Activated T-helper 17 cell treated with anti-CD3 and anti-CD28 coated beads, Interleukin-2, amount 50 U/mL, for 72 hours (primary cell): ENCODE measurements around the gene MKLN1. TPM values are rescaled to one million over a fixed set of nuclear protein-coding genes. Genes with fewer than 3 reads are reported as not detected.
"Not testable (repeated sequence)": the region's sequence is repeated elsewhere in the genome, so short reads cannot be mapped to it uniquely, and the experiment has no call there.

ENCODE experiments used
- ATAC-seq: fragments of 150-1000 bp; cut with Tn5 transposase; replicated peaks from 2 replicates; pipeline ENCODE4 v1.10.0; 2021; ENCODE audit warnings: mild to moderate bottlenecking, moderate library complexity
- H3K27ac Mint-ChIP-seq: one replicate; pipeline ENCODE4 v1.8.0; 2022; ENCODE audit warnings: mixed read lengths
- H3K27me3 Mint-ChIP-seq: one replicate; pipeline ENCODE4 v1.8.0; 2022; ENCODE audit warnings: mixed read lengths
- H3K36me3 Mint-ChIP-seq: one replicate; pipeline ENCODE4 v1.8.0; 2022; ENCODE audit warnings: low read depth, mild to moderate bottlenecking, mixed read lengths
- H3K4me1 Mint-ChIP-seq: one replicate; pipeline ENCODE4 v1.8.0; 2022; ENCODE audit warnings: mixed read lengths
- H3K4me3 Mint-ChIP-seq: one replicate; pipeline ENCODE4 v1.8.0; 2022; ENCODE audit warnings: mild to moderate bottlenecking, mixed read lengths
- H3K9me3 Mint-ChIP-seq: one replicate; pipeline ENCODE4 v1.8.0; 2022; ENCODE audit warnings: mixed read lengths
- total RNA-seq, 2 donors: library from RNA; stranded (reverse); gene quantifications; one replicate each; pipeline ENCODE4 v1.2.3, GENCODE V29; 2022

Gene MKLN1
- total RNA-seq, 2 donors from 2014 or later: 49.5 to 70.1 TPM

DNA sequence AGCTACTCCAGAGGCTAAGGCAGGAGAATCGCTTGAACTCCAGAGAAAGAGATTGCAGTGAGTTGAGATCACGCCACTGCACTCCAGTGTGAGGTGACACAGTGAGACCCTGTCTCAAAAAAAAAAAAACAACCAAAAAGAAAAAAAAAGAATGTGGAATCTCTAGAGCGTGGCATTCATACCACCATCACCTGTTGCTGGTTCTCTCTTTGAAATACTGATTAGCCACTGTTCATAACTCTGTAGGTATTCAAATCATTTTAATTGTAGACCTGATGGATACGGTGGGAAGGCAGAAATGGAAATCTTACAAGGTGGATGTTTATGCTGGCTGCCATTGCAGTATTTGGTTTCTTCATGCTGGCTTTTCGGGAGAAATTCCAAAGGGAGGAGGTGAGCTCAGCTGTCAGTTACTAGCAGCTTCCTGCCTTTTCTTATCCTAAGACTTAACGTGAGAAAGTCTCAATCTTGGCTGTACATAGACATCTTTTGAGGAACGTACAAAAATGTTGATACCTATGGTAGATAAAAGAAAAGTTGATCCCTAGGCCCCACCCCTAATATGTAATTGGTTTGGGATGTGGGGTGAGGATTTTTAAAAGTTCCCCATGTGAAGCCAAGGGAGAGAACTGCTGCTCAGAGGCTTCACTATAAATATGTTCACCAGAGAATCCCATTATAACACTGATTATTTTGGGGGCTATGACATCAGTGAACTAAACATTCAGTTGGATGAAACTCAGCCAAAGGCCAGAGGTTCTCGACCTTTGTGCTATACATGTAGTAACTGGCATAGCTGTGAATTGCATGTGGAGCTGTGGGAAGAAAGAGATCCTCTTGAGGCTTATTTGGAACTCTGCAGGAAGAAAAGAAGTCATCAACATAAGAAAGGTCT lies 26.9 kb upstream of the MKLN1 start:
- Mint-ChIP-seq H3K9me3 (no peaks in the 10 kb centered on the region), H3K36me3 (no peaks in the 10 kb centered on the region), H3K4me3 (no peak overlapping the region), H3K4me1 (peaks cover under 1% of the 10 kb centered on the region), H3K27ac (no peak overlapping the region), H3K27me3 (no peaks in the 10 kb centered on the region)
- no peak for ATAC-seq

DNA sequence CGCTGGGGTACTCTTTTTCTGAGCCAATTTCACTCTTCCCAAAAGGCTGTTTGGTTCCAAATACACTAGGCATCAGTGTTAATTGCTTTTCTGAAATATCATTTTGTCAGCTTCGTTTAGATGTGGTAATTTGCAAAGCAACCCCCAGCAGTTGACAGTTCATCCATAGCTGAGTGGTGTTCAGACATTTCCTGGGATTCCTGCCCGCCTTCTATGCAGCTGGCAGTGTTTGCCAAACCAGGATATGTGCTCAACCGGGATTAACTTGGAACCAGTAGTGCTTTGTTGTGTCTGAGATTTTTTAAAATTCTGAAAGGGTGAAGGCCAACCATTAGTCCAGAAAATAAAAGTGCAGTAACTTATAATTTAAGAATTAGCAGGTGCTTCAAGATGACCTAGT lies 25.2 kb upstream of the MKLN1 start:
- no peaks in the 10 kb centered on the region for H3K27me3 Mint-ChIP-seq
- H3K27ac Mint-ChIP-seq: no peak overlapping the region
- H3K4me1 Mint-ChIP-seq: peaks cover 6% of the 10 kb centered on the region
- H3K36me3 Mint-ChIP-seq: no peaks in the 10 kb centered on the region
- H3K9me3 Mint-ChIP-seq: peaks cover 6% of the 10 kb centered on the region
- H3K4me3 Mint-ChIP-seq: no peak overlapping the region
- ATAC-seq: no peak

DNA sequence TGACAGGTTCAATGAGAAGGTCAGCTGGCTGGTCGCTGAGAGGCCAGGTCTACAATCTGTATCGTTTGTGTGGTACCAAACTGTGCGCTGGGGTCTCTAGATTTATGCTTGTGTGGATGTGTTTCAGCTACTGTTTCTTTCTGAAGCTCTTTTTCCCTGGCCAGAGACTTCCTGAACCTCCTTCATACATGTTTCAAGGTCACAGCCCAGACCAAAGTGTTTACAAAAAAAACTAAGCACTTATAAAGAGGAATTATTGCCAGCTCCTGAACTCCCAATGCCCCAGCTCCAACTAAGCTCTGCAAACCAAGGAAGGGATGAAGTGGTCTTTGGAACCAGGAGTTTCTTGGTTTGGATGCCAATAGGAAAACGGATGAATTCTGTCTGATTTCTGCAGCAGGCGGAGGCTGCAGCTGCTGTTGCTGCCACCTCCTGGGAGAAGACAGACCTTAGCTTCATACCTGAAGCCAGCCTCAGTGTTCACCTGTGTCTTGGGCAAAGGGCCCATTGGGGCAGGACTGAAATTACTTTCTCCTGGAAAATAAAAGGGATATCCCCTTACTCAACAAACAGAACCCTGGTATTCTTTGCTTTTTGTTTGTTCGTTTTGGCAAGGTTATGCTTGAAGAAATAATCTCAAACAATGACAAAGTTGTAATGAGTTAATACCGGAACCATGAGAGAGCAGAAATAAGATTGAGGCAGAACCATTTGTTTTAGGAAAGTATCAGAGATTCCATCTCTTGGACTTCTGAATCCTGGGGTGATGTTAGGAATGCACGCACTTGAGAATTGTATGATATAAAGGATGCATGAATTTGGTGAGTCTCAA lies 24.6 kb upstream of the MKLN1 start:
- no peak overlapping the region for H3K4me3 Mint-ChIP-seq
- H3K9me3 Mint-ChIP-seq: peaks cover 6% of the 10 kb centered on the region
- no peaks in the 10 kb centered on the region for H3K36me3 Mint-ChIP-seq
- no peak for ATAC-seq
- peaks cover 6% of the 10 kb centered on the region for H3K4me1 Mint-ChIP-seq
- no peaks in the 10 kb centered on the region for H3K27me3 Mint-ChIP-seq
- H3K27ac Mint-ChIP-seq: no peak overlapping the region

DNA sequence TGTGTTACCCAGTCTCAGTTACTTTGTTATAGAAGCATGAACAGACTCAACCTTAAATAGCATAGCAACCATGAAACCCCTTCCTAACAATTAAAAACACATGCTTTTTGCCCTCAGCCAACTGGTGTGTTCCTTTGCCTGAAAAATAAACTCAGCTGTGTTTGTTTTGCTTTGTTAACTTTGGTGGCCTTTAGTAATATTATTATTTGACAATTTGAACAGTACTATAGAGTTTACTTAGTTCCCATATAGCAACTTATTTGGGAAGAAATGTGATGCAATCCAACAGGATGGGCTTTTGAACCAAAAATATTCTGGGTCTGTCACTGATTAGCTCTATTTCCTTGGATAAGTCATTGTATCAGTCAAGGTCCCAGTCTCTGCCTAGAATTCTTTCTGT lies 22.5 kb upstream of the MKLN1 start:
- Mint-ChIP-seq H3K4me1 (peaks cover 6% of the 10 kb centered on the region), H3K9me3 (peaks cover 6% of the 10 kb centered on the region)
- ATAC-seq: no peak

DNA sequence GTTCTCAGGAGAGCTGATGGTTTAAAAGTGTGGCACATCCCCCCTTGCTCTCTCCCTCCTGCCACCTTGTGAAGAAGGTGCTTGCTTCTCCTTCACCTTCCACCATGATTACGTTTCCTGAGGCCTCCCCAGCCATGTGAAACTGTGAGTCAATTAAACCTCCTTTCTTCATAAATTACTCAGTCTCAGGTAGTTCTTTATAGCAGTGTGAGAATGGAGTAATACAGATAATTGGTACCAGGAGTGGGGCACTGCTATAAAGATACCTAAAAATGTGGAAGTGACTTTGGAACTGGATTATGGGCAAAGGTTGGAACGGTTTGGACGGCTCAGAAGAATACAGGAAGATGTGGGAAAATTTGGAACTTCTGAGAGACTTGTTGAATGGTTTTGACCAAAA lies 21.6 kb upstream of the MKLN1 start:
- not testable (repeated sequence) for H3K4me3 Mint-ChIP-seq, H3K36me3 Mint-ChIP-seq, H3K4me1 Mint-ChIP-seq, H3K27me3 Mint-ChIP-seq, H3K27ac Mint-ChIP-seq, H3K9me3 Mint-ChIP-seq
- ATAC-seq: peak; percentile 72

More for the DNA sequence above, 22.5 kb upstream of the MKLN1 start:
- no peaks in the 10 kb centered on the region for H3K36me3 Mint-ChIP-seq
- H3K4me3 Mint-ChIP-seq: no peak overlapping the region
- no peak overlapping the region for H3K27ac Mint-ChIP-seq
- no peaks in the 10 kb centered on the region for H3K27me3 Mint-ChIP-seq

DNA sequence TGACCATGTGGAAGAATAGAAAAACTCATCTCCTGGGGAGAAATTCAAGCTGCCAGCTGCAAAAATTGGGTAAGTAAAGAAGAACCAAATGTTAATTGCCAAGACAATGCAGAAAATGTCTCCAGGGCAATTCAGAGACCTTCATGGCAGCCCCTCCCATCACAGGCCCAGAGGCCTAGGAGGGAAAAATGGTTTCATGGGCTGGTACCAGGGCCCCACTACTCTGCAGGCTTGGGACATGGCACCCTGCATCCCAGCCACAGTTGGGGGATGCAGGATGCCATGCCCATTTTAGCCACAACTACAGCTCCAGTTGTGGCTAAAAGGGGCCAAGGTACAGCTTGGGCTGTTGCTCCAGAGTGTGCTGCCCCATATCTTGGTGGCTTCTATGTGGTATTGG lies 20.9 kb upstream of the MKLN1 start:
- no peak for ATAC-seq
- Mint-ChIP-seq H3K36me3 (no peaks in the 10 kb centered on the region), H3K27me3 (no peaks in the 10 kb centered on the region), H3K9me3 (peaks cover 6% of the 10 kb centered on the region), H3K4me3 (no peak overlapping the region), H3K27ac (no peak overlapping the region), H3K4me1 (peaks cover 6% of the 10 kb centered on the region)

DNA sequence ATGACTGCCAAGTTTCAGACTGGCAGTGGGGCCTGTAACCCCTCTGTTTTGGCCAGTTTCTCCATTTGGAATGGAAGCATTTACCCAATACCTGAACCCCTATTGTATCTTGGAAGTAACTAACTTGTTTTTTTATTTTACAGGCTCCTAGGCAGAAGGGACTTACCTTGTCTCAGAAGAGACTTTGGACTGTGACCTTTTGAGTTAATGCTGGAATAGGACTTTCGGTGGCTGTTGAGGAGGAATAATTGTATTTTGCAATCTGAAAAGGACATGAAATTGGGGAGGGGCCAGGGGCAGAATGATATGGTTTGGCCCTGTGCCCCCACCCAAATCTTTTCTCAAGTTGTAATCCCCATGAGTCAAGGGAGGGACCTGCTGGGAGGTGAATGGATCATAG lies 20.0 kb upstream of the MKLN1 start:
- ATAC-seq: no peak
- no peaks in the 10 kb centered on the region for H3K27me3 Mint-ChIP-seq
- no peak overlapping the region for H3K27ac Mint-ChIP-seq
- H3K4me1 Mint-ChIP-seq: peaks cover 6% of the 10 kb centered on the region
- peaks cover 6% of the 10 kb centered on the region for H3K9me3 Mint-ChIP-seq
- no peaks in the 10 kb centered on the region for H3K36me3 Mint-ChIP-seq
- no peak overlapping the region for H3K4me3 Mint-ChIP-seq

DNA sequence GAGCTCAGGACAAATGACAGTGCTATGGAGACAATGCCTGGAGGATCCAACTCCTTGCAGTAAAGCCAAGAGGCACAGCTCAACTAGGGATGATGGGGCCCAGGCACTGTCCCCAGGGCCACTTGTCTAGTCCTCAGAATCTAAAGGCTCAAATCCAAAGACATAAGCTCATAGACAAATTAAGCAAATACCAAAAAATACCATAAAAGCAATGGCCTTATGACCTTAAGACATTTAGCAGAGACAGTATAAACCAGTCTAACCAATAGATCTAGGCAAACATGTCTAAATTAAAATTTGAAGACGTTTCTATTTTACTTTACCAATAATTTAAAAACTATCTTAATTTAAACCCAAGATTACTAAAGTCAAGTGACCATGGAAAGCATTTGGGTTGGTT lies 14.8 kb upstream of the MKLN1 start:
- ATAC-seq: no peak

DNA sequence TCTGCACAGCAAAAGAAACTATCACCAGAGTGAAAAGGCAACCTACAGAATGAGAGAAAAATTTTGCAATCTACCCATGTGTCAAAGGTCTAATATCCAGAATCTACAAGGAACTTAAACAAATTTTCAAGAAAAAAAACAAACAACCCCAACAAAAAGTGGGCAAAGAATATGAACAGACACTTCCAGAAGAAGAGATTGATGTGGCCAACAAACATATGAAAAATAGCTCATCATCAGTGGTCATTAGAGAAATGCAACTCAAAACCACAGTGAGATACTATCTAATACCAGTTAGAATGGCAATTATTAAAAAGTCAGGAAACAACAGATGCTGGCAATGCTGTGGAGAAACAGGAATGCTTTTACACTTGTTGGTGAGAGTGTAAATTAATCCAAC lies 7.1 kb upstream of the MKLN1 start:
- Mint-ChIP-seq H3K27me3 (no peaks in the 10 kb centered on the region), H3K4me1 (peaks cover 15% of the 10 kb centered on the region), H3K36me3 (no peaks in the 10 kb centered on the region), H3K27ac (no peak overlapping the region), H3K9me3 (no peaks in the 10 kb centered on the region), H3K4me3 (no peak overlapping the region)
- ATAC-seq: no peak

More for the DNA sequence above, 14.8 kb upstream of the MKLN1 start:
- Mint-ChIP-seq H3K4me1 (no peaks in the 10 kb centered on the region), H3K27ac (no peak overlapping the region), H3K4me3 (no peak overlapping the region), H3K36me3 (no peaks in the 10 kb centered on the region), H3K9me3 (no peaks in the 10 kb centered on the region), H3K27me3 (no peaks in the 10 kb centered on the region)

DNA sequence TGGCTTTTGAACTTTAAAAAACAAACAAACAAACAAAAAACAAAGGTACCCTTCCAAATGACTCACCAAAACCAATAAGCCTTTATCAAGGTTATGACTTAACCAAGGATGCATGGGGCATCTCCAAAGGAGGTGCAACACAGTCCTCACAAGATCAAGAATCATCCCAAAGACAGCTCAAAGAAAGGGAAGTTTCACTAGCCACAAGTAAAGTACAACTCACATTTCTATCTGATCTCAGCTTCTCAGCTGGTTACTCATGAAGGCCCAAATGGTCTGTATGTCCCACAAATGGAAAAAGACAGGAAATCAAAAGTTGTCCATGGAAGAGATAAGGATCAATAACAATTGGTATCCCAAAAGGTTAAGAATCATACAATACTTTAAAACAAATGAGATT lies 6.0 kb upstream of the MKLN1 start:
- ATAC-seq: no peak
- Mint-ChIP-seq H3K27ac (no peak overlapping the region), H3K4me3 (no peak overlapping the region), H3K36me3 (no peaks in the 10 kb centered on the region), H3K4me1 (peaks cover 21% of the 10 kb centered on the region), H3K27me3 (no peaks in the 10 kb centered on the region), H3K9me3 (no peaks in the 10 kb centered on the region)

DNA sequence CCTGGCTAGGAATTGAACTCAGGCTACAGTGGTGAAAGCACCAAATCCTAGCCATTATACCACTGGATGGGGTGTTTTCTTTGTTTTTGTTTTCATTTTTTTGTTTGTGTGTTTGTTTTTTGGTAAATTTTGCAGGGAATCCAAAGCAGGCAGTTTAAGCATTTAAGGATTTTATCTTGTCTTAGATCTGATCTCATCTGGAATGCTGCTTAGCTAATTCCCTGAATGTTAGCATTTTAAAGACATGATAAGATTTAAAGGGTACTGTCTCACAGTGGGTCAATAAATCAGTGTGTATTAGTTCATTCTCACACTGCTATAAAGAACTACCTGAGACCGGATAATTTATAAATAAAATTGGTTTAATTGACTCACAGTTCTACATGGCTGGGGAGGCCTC lies 5.6 kb upstream of the MKLN1 start:
- Mint-ChIP-seq H3K9me3 (no peaks in the 10 kb centered on the region), H3K36me3 (peaks cover under 1% of the 10 kb centered on the region)

DNA sequence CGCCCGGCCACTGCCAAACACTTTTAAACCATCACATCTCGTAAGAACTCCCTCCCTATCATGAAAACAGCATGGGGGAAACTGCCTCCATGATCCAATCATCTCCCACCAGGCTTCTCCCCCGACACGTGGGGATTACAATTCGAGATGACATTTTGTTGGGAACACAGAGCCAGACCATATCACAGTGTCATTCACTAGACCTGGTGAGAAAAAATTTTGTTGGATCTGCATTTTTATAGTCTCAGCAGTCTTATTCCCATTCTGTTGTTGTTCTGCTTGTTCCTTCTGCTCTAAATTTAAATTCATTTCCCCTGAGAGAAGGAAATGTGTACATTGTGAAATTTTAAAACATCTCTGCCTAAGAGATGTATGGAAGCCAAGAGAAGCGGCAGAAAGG lies 4.8 kb upstream of the MKLN1 start:
- Mint-ChIP-seq H3K9me3 (no peaks in the 10 kb centered on the region), H3K4me1 (peaks cover 24% of the 10 kb centered on the region), H3K4me3 (no peak overlapping the region), H3K27me3 (no peaks in the 10 kb centered on the region), H3K27ac (no peak overlapping the region), H3K36me3 (peaks cover 8% of the 10 kb centered on the region)
- ATAC-seq: no peak

More for the DNA sequence above, 5.6 kb upstream of the MKLN1 start:
- H3K27ac Mint-ChIP-seq: no peak overlapping the region
- H3K4me3 Mint-ChIP-seq: no peak overlapping the region
- ATAC-seq: no peak
- H3K27me3 Mint-ChIP-seq: no peaks in the 10 kb centered on the region
- H3K4me1 Mint-ChIP-seq: peaks cover 24% of the 10 kb centered on the region

DNA sequence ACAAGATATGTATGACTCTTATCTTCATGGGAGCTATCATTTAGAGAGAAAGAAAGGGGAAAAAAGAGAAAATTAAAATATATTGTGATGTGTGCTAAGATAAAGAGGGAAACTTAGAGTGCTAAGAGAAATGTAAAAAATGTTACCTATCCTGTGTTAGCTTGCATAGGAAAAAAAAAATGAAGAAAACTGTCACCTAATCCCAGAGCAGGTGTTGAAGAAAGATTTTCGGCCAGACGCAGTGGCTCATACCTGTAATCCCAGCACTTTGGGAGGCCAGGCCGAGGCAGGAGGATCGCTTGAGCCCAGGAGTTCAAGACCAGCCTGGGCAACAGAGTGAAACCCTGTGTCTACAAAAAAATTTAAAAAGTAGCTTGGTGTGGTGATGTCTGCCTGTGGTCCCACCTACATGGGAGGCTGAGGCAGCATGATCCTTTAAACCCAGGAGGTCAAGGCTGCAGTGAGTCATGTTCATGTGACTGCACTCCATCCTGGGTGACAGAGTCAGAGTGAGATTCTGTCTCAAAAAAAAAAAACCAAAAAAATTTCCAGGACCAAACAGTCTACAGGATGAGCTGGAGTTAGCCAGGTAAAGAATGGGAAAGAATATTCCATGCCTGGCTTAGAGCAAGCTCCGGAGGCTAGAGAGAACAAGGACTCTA lies 2.4 kb upstream of the MKLN1 start:
- Mint-ChIP-seq H3K4me3 (peak overlapping the region; percentile 87), H3K4me1 (peaks cover 35% of the 10 kb centered on the region), H3K27ac (peak overlapping the region; percentile 77), H3K9me3 (no peaks in the 10 kb centered on the region), H3K27me3 (no peaks in the 10 kb centered on the region), H3K36me3 (peaks cover 18% of the 10 kb centered on the region)
- ATAC-seq: peak; percentile 65

DNA sequence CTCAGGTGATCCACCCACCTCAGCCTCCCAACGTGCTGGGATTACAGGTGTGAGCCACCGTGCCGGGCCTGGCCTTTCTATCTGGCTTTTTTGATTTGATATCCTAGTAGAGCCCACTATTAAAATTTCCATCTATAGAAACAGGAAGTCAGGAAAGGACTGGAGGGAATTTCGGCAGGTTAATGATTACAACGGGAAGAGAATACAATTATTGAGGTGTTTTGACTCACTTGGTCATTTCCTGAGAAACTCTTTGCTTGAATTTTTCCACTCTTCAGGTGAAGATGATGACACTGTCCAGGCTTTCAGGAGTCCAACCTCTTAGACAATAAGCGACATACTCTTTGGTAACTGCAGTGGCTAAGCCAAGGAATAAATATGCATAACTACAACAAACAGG lies 1.1 kb upstream of the MKLN1 start:
- no peaks in the 10 kb centered on the region for H3K9me3 Mint-ChIP-seq
- peaks cover 21% of the 10 kb centered on the region for H3K36me3 Mint-ChIP-seq
- peak overlapping the region; percentile 87 for H3K4me3 Mint-ChIP-seq
- H3K4me1 Mint-ChIP-seq: peaks cover 41% of the 10 kb centered on the region
- peak overlapping the region; percentile 98 for H3K27ac Mint-ChIP-seq
- no peaks in the 10 kb centered on the region for H3K27me3 Mint-ChIP-seq
- ATAC-seq: no peak
